Lower leg skin (tissue), 3 donors: Measurements from ENCODE around the gene AGMAT.

Experiments
- POLR2A ChIP-seq, 2 donors: fragments of 450-650 bp; IDR thresholded peaks; one replicate each; pipeline ENCODE4 v1.6.1; 2016 to 2017; ENCODE audit warnings: antibody characterized with exemption in 2 of 2, mild to moderate bottlenecking in 1 of 2, moderate library complexity in 1 of 2
- TF ChIP-seq, protein P1 (sequence below), 3 donors: fragments of 450-650 bp; IDR thresholded peaks; one replicate each; pipeline ENCODE4 v1.5.1; 2016; ENCODE audit warnings: antibody characterized with exemption in 3 of 3, mild to moderate bottlenecking in 3 of 3, moderate library complexity in 2 of 3

DNA sequence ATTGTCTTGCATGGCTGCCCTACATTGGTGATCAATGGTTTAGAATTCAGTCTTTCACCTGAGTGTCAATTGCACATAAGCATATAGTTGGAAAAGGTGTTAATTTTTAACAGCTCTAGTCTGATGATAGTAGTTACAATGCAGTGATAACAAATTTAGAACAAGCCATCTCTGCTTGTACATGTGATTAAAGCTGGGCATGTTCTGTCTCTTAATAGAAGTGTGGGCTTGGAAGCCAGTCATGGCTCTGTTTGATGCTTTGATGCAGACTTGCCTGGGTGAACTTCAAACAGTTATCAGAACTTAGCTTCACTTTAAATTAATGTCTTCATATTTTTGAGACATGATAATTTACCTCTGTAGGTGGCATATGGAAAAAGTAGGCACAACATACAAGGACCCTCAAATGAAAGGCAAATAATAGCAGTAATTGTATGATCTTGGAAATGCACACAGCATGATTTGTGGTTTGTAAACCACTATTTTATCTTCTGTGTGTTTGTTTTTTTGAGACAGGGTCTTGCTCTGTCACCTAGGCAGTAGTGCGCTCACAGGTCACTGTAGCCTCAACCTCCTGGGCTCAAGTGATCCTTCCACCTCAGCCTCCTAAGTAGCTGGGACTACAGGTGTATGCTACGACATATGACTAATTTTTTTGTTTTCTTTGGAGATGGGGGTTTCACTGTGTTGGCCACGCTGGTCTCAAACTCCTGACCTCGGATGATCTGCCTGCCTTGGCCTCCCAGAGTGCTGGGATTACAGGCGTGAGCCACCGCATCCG, 36.2 kb upstream of the AGMAT start:
- TF ChIP-seq, protein P1, sequence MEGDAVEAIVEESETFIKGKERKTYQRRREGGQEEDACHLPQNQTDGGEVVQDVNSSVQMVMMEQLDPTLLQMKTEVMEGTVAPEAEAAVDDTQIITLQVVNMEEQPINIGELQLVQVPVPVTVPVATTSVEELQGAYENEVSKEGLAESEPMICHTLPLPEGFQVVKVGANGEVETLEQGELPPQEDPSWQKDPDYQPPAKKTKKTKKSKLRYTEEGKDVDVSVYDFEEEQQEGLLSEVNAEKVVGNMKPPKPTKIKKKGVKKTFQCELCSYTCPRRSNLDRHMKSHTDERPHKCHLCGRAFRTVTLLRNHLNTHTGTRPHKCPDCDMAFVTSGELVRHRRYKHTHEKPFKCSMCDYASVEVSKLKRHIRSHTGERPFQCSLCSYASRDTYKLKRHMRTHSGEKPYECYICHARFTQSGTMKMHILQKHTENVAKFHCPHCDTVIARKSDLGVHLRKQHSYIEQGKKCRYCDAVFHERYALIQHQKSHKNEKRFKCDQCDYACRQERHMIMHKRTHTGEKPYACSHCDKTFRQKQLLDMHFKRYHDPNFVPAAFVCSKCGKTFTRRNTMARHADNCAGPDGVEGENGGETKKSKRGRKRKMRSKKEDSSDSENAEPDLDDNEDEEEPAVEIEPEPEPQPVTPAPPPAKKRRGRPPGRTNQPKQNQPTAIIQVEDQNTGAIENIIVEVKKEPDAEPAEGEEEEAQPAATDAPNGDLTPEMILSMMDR (IDR thresholded peaks at IDR 0.05) = no peak
- no peak for TF ChIP-seq POLR2A (IDR thresholded peaks at IDR 0.05)
